Liver (tissue), 3 donors: ENCODE data around the gene ABHD12.

Experiments used
- RAD21 ChIP-seq, 2 donors: IDR thresholded peaks; 2 replicates each; pipeline ENCODE4 v1.6.1; 2016; ENCODE audit warnings: antibody characterized with exemption in 2 of 2, mild to moderate bottlenecking in 2 of 2
- TAF1 ChIP-seq: conservative IDR thresholded peaks from 2 replicates; pipeline ENCODE4 v1.6.1; 2016; ENCODE audit warnings: antibody characterized with exemption, mild to moderate bottlenecking
- TF ChIP-seq, protein P1 (sequence below): fragments of 150-350 bp; IDR thresholded peaks from 2 replicates; pipeline ENCODE4 v1.5.1; 2017; ENCODE audit warnings: improper control_type of control experiment, low read depth, low read length; ENCODE audit not compliant: missing input control
- donor health status: healthy.
- donor health status: healthy.

DNA sequence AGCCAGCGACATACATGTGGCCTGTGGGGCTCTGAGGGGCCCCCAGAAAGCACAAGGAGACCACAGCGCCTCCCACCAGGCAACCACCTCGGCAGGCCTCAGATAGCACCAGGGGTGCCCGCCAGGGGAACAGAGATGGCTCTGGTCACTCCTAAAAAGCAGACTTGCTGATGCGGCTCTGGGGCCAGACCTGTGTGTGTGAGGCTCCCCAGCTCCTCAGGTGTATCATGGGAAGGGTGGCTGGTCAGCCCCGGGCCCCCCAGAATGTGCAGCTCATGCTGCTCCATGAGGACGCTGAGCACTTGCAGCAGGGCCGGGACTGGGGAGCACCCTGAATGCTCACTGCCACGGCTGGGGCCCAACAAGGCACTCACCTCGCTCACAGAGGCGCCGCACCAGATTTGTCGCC, 82.5 kb downstream of the ABHD12 start:
- TF ChIP-seq, protein P1, sequence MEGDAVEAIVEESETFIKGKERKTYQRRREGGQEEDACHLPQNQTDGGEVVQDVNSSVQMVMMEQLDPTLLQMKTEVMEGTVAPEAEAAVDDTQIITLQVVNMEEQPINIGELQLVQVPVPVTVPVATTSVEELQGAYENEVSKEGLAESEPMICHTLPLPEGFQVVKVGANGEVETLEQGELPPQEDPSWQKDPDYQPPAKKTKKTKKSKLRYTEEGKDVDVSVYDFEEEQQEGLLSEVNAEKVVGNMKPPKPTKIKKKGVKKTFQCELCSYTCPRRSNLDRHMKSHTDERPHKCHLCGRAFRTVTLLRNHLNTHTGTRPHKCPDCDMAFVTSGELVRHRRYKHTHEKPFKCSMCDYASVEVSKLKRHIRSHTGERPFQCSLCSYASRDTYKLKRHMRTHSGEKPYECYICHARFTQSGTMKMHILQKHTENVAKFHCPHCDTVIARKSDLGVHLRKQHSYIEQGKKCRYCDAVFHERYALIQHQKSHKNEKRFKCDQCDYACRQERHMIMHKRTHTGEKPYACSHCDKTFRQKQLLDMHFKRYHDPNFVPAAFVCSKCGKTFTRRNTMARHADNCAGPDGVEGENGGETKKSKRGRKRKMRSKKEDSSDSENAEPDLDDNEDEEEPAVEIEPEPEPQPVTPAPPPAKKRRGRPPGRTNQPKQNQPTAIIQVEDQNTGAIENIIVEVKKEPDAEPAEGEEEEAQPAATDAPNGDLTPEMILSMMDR = no peak
- TF ChIP-seq RAD21 (IDR thresholded peaks at IDR 0.05) (no peak), TAF1 (no peak)
